Measurements from ENCODE around the gene RABL3.

RABL3 gene

GRCh38 chr3:120682095-120682681 lies 60.1 kb downstream of the RABL3 start, which contains the start of gene HGD:
TSS of gene HGD (minus strand) at chr3:120682239. CDS start at chr3:120682111, 128 bp downstream.
- Histone ChIP-seq H3K4me2 (ENCODE audit: low read length) (no peak within 1 kb of the TSS), H3K79me2 (ENCODE audit: insufficient read depth, low read length) (no peaks in the 10 kb centered on the region), H3K4me3 (ENCODE audit: low read depth, low read length, poor library complexity, severe bottlenecking) (no peak within 1 kb of the TSS), H3K9me2 (ENCODE audit: low read depth, low read length) (no peaks in the 10 kb centered on the region), H3K4me1 (ENCODE audit: insufficient read depth, low read length, severe bottlenecking) (peaks cover 17% of the 10 kb centered on the region), H2AFZ (ENCODE audit: low read length) (no peak within 1 kb of the TSS), H3K9me3 (ENCODE audit: low read length) (no peaks in the 10 kb centered on the region), H3K36me3 (ENCODE audit: insufficient read depth, low read length) (no peaks in the 10 kb centered on the region), H3F3A (ENCODE audit: insufficient read depth, low read length) (no peaks in the 10 kb centered on the region), H3K27ac (ENCODE audit: low read depth, low read length, poor library complexity, severe bottlenecking) (no peak within 1 kb of the TSS), H3K27me3 (ENCODE audit: insufficient read depth, low read length) (no peaks in the 10 kb centered on the region), H4K20me1 (ENCODE audit: insufficient read depth, low read length) (no peaks in the 10 kb centered on the region), H3K9ac (ENCODE audit: low read length) (no peak within 1 kb of the TSS)
- TF ChIP-seq CTCF (IDR thresholded peaks at IDR 0.05; ENCODE audit: low read length), result no peak
- no peak for TF ChIP-seq EZH2 (IDR thresholded peaks at IDR 0.05; ENCODE audit: borderline replicate concordance, low read length)

GRCh38 chr3:120681506-120682038 lies 60.7 kb downstream of the RABL3 start:
- H3K27me3 ChIP-seq (ENCODE audit: insufficient read depth, low read length), result no peaks in the 10 kb centered on the region
- H3K27ac ChIP-seq (ENCODE audit: low read depth, low read length, poor library complexity, severe bottlenecking), result no peak overlapping the region
- TF ChIP-seq CTCF (IDR thresholded peaks at IDR 0.05; ENCODE audit: low read length), result no peak
- TF ChIP-seq EZH2 (IDR thresholded peaks at IDR 0.05; ENCODE audit: borderline replicate concordance, low read length), result no peak
- H3K9me3 ChIP-seq (ENCODE audit: low read length), result no peaks in the 10 kb centered on the region
- no peak overlapping the region for H3K4me2 ChIP-seq (ENCODE audit: low read length)
- no peaks in the 10 kb centered on the region for H3K79me2 ChIP-seq (ENCODE audit: insufficient read depth, low read length)
- no peak overlapping the region for H3K9ac ChIP-seq (ENCODE audit: low read length)
- no peak overlapping the region for H2AFZ ChIP-seq (ENCODE audit: low read length)
- peaks cover 17% of the 10 kb centered on the region for H3K4me1 ChIP-seq (ENCODE audit: insufficient read depth, low read length, severe bottlenecking)
- H3K36me3 ChIP-seq (ENCODE audit: insufficient read depth, low read length), result no peaks in the 10 kb centered on the region
- H4K20me1 ChIP-seq (ENCODE audit: insufficient read depth, low read length), result no peaks in the 10 kb centered on the region
- no peaks in the 10 kb centered on the region for H3K9me2 ChIP-seq (ENCODE audit: low read depth, low read length)
- H3F3A ChIP-seq (ENCODE audit: insufficient read depth, low read length), result no peaks in the 10 kb centered on the region
- no peak overlapping the region for H3K4me3 ChIP-seq (ENCODE audit: low read depth, low read length, poor library complexity, severe bottlenecking)

GRCh38 chr3:120681018-120681417 lies 61.3 kb downstream of the RABL3 start:
- Histone ChIP-seq H2AFZ (ENCODE audit: low read length) (no peak overlapping the region), H3K27me3 (ENCODE audit: insufficient read depth, low read length) (no peaks in the 10 kb centered on the region), H3K27ac (ENCODE audit: low read depth, low read length, poor library complexity, severe bottlenecking) (no peak overlapping the region), H3K79me2 (ENCODE audit: insufficient read depth, low read length) (no peaks in the 10 kb centered on the region), H4K20me1 (ENCODE audit: insufficient read depth, low read length) (no peaks in the 10 kb centered on the region), H3K9ac (ENCODE audit: low read length) (no peak overlapping the region), H3K36me3 (ENCODE audit: insufficient read depth, low read length) (no peaks in the 10 kb centered on the region), H3K4me2 (ENCODE audit: low read length) (no peak overlapping the region), H3K9me2 (ENCODE audit: low read depth, low read length) (no peaks in the 10 kb centered on the region), H3K9me3 (ENCODE audit: low read length) (no peaks in the 10 kb centered on the region), H3K4me1 (ENCODE audit: insufficient read depth, low read length, severe bottlenecking) (peaks cover 17% of the 10 kb centered on the region), H3K4me3 (ENCODE audit: low read depth, low read length, poor library complexity, severe bottlenecking) (no peak overlapping the region), H3F3A (ENCODE audit: insufficient read depth, low read length) (no peaks in the 10 kb centered on the region)
- no peak for TF ChIP-seq CTCF (IDR thresholded peaks at IDR 0.05; ENCODE audit: low read length)

Measured in OCI-LY1 (cell line).